ENCODE data around the gene FIBP. TPM values are rescaled to one million over a fixed set of nuclear protein-coding genes. Genes with fewer than 3 reads are reported as not detected.

Gene FIBP
- total and polyA plus RNA-seq, 2 of the 8 experiments (the other 6 are each of a cell fraction or from before 2014, with no cell fraction given) = 74.3 to 173 TPM

GRCh38 chr11:65869643-65870306, 18.5 kb downstream of the FIBP start:
- Histone ChIP-seq H2BK15ac (ENCODE audit: low read length) (no peak overlapping the region), H4K91ac (replicated peaks; ENCODE audit: insufficient read length, low read length) (no peak overlapping the region), H3K4ac (replicated peaks; ENCODE audit: insufficient read length, low read depth, low read length) (no peak overlapping the region), H2BK12ac (ENCODE audit: low read depth, low read length) (no peak overlapping the region), H3K27ac (ENCODE audit: low read depth, low read length) (no peak overlapping the region), H4K5ac (ENCODE audit: insufficient read length, low read depth, low read length) (no peak overlapping the region), H3K36me3 (ENCODE audit: control insufficient read depth in 2 of 4, insufficient read depth in 4 of 4, low read length in 3 of 4) (peaks cover 0 to 6% (median 4%) of the 10 kb centered on the region in 4 experiments; a peak in 4 of 8 replicates), H3K4me3 (ENCODE audit: extremely low read depth in 1 of 4, insufficient read depth in 2 of 4, low read depth in 3 of 4, low read length in 4 of 4) (no peak overlapping the region), H3K56ac (replicated peaks; ENCODE audit: insufficient read length, low read depth, low read length) (no peak overlapping the region), H3K79me2 (ENCODE audit: control insufficient read depth in 1 of 2, insufficient read depth in 2 of 2, low read length in 2 of 2) (no peaks in the 10 kb centered on the region), H3K14ac (ENCODE audit: insufficient read length) (no peak overlapping the region), H4K8ac (ENCODE audit: extremely low read depth, insufficient read depth, low read length) (no peak overlapping the region), H3K4me2 (ENCODE audit: insufficient read depth in 1 of 2, low read depth in 2 of 2, low read length in 2 of 2) (no peak overlapping the region), H3K9ac (replicated peaks in 1 of 4; ENCODE audit: extremely low read depth in 1 of 4, low read depth in 3 of 4, low read length in 3 of 4) (no peak overlapping the region; a peak in 1 of 7 replicates), H3K23me2 (ENCODE audit: low read depth, low read length) (peaks cover 9% of the 10 kb centered on the region; the same call in 1 of the 2 replicates), H2BK120ac (replicated peaks; ENCODE audit: low read depth, low read length) (no peak overlapping the region), H3K9me3 (ENCODE audit: insufficient read depth in 2 of 2, low read depth in 1 of 2, low read length in 1 of 2) (no peaks in the 10 kb centered on the region), H2BK5ac (ENCODE audit: low read depth, low read length) (no peak overlapping the region), H2AFZ (ENCODE audit: low read length) (no peak overlapping the region), H4K20me1 (replicated peaks in 1 of 2; ENCODE audit: control insufficient read depth in 1 of 2, insufficient read depth in 2 of 2, low read length in 2 of 2) (peaks cover 0 to 2% of the 10 kb centered on the region in 2 experiments), H3K4me1 (replicated peaks in 1 of 4; ENCODE audit: control insufficient read depth in 3 of 4, insufficient read depth in 4 of 4, low read length in 3 of 4) (peaks cover 0 to 10% (median 3%) of the 10 kb centered on the region in 4 experiments; a peak in 5 of 7 replicates), H2BK20ac (ENCODE audit: low read length) (no peak overlapping the region), H3K23ac (ENCODE audit: insufficient read length) (no peak overlapping the region), H2AK5ac (ENCODE audit: low read depth, low read length) (no peak overlapping the region), H3K27me3 (replicated peaks in 1 of 4; ENCODE audit: control insufficient read depth in 3 of 4, extremely low read depth in 1 of 4, insufficient read depth in 3 of 4, low read length in 3 of 4) (peaks cover 0 to 32% (median 15%) of the 10 kb centered on the region in 4 experiments; a peak in 4 of 7 replicates), H3K79me1 (ENCODE audit: low read depth, low read length) (no peaks in the 10 kb centered on the region; the same call in 1 of the 2 replicates), H3K18ac (ENCODE audit: extremely low read depth, low read length) (no peak overlapping the region)
- FAIRE-seq (no peak), DNase-seq (ENCODE audit: low read depth in 1 of 2, low spot score in 2 of 2) (no peak)
- 93% methylated on average over 24 of the region's 24 CpGs; no CpG with 5 or more reads in 1 of the 2 experiments for WGBS, 2 experiments (ENCODE audit: extremely low coverage in 1 of 2, insufficient coverage in 1 of 2, insufficient read length in 1 of 2, insufficient replicate concordance in 2 of 2, low coverage in 1 of 2, low lambda C conversion rate in 2 of 2, missing lambda C conversion rate in 1 of 2)
- POLR2A ChIA-PET (ENCODE audit: partially characterized antibody) = interaction anchor here (1.4 to 39.7 kb wide), 4 partner anchors 5 to 133 kb away, joined by 4 to 1071 read pairs (median 538); partner anchors contain the start of genes BANF1, CCDC85B, CFL1 and CTSW
- CTCF ChIA-PET (ENCODE audit: partially characterized antibody) = interaction anchor here (0.7 to 8.9 kb wide), 8 partner anchors 10 to 142 kb away, joined by 3 to 210 read pairs (median 10); partner anchors contain the start of genes CCDC85B, CFL1, CST6 and CTSW
- TF ChIP-seq SAP30 (IDR thresholded peaks at IDR 0.05; ENCODE audit: insufficient read depth, insufficient replicate concordance, low read length) (no peak), TAF7 (optimal IDR thresholded peaks at IDR 0.05; ENCODE audit: borderline replicate concordance, low read depth, low read length) (no peak), RNF2 (IDR thresholded peaks at IDR 0.05; ENCODE audit: borderline replicate concordance, low read depth, low read length, missing control alignments, poor library complexity, severe bottlenecking) (no peak), FOSL1 (IDR thresholded peaks at IDR 0.05; ENCODE audit: insufficient read depth, low read depth, low read length) (no peak), TCF12 (IDR thresholded peaks at IDR 0.05; ENCODE audit: low read depth, low read length) (no peak), HDAC6 (IDR thresholded peaks at IDR 0.05; ENCODE audit: low read depth, low read length) (no peak), ATF2 (IDR thresholded peaks at IDR 0.05; ENCODE audit: low read length) (no peak), KDM1A (IDR thresholded peaks at IDR 0.05; ENCODE audit: borderline replicate concordance, low read length) (no peak), CBX8 (IDR thresholded peaks at IDR 0.05; ENCODE audit: borderline replicate concordance, low read depth, low read length) (no peak)
